Measurements from ENCODE around the gene NCR1.

NCR1 gene

GRCh38 chr19:54871696-54872095, 34.3 kb upstream of the NCR1 start:
- H3K23ac ChIP-seq (ENCODE audit: low read depth, low read length, poor library complexity) = no peak overlapping the region
- no peak overlapping the region for H2BK5ac ChIP-seq (ENCODE audit: low read length)
- no peak overlapping the region for H3K4ac ChIP-seq (ENCODE audit: low read length)
- WGBS, 2 donors (ENCODE audit: extremely low coverage in 2 of 2, insufficient read length in 2 of 2, insufficient replicate concordance in 1 of 2) = no CpG with 5 or more reads among the region's 3 CpGs
- no peak overlapping the region for H4K91ac ChIP-seq (ENCODE audit: low read depth, low read length, poor library complexity)
- no peak overlapping the region for H2BK120ac ChIP-seq (ENCODE audit: low read depth, low read length)
- no peak overlapping the region for H3K27ac ChIP-seq (replicated peaks; ENCODE audit: low read length)
- H3K36me3 ChIP-seq (replicated peaks in 1 of 2; ENCODE audit: control insufficient read depth in 2 of 2, insufficient read depth in 2 of 2, low read length in 2 of 2) = no peaks in the 10 kb centered on the region
- H3K18ac ChIP-seq (ENCODE audit: low read length) = no peak overlapping the region
- no peak overlapping the region for H4K8ac ChIP-seq (ENCODE audit: low read depth, low read length)
- no peak overlapping the region for H2AFZ ChIP-seq (ENCODE audit: low read length)
- no peaks in the 10 kb centered on the region for H3K79me1 ChIP-seq (ENCODE audit: low read depth, low read length)
- DNase-seq (ENCODE audit: low spot score) = no peak
- H3K4me2 ChIP-seq (ENCODE audit: insufficient read depth, low read length, poor library complexity, severe bottlenecking) = no peak overlapping the region
- H3K9ac ChIP-seq (ENCODE audit: low read depth, low read length, poor library complexity) = no peak overlapping the region
- no peak overlapping the region for H3K4me3 ChIP-seq (ENCODE audit: low read length in 2 of 2)
- H2AK5ac ChIP-seq (ENCODE audit: low read depth, low read length) = no peak overlapping the region
- H3K14ac ChIP-seq (ENCODE audit: low read length) = no peak overlapping the region
- no peak overlapping the region for H2BK12ac ChIP-seq (ENCODE audit: low read length)
- no peaks in the 10 kb centered on the region for H3K4me1 ChIP-seq (ENCODE audit: control insufficient read depth in 2 of 2, insufficient read depth in 1 of 2, low read depth in 1 of 2, low read length in 2 of 2)
- no peak overlapping the region for H2BK15ac ChIP-seq (ENCODE audit: low read length)
- peaks cover 0 to 2% of the 10 kb centered on the region in 2 donors for H3K9me3 ChIP-seq (replicated peaks in 1 of 2; ENCODE audit: control insufficient read depth in 2 of 2, insufficient read depth in 1 of 2, low read depth in 1 of 2, low read length in 2 of 2)
- H3K27me3 ChIP-seq (ENCODE audit: control insufficient read depth in 3 of 3, insufficient read depth in 3 of 3, low read depth in 1 of 3, low read length in 3 of 3) = no peaks in the 10 kb centered on the region

GRCh38 chr19:54873990-54874389, 32.0 kb upstream of the NCR1 start, which contains the start of gene FCAR:
FCAR (plus strand) TSS chr19:54874235; CDS start chr19:54874290, 55 bp downstream.
- H3K36me3 ChIP-seq (replicated peaks in 1 of 2; ENCODE audit: control insufficient read depth in 2 of 2, insufficient read depth in 2 of 2, low read length in 2 of 2) = no peaks in the 10 kb centered on the region
- no peaks in the 10 kb centered on the region for H3K4me1 ChIP-seq (ENCODE audit: control insufficient read depth in 2 of 2, insufficient read depth in 1 of 2, low read depth in 1 of 2, low read length in 2 of 2)
- no peak within 1 kb of the TSS for H4K91ac ChIP-seq (ENCODE audit: low read depth, low read length, poor library complexity)
- H2BK15ac ChIP-seq (ENCODE audit: low read length) = no peak within 1 kb of the TSS
- no peak within 1 kb of the TSS for H3K4me3 ChIP-seq (ENCODE audit: low read length in 2 of 2)
- no peak within 1 kb of the TSS for H3K9ac ChIP-seq (ENCODE audit: low read depth, low read length, poor library complexity)
- no peak within 1 kb of the TSS for H2BK120ac ChIP-seq (ENCODE audit: low read depth, low read length)
- no peak within 1 kb of the TSS for H3K4ac ChIP-seq (ENCODE audit: low read length)
- H4K8ac ChIP-seq (ENCODE audit: low read depth, low read length) = no peak within 1 kb of the TSS
- no peak within 1 kb of the TSS for H2BK12ac ChIP-seq (ENCODE audit: low read length)
- no peak within 1 kb of the TSS for H2AFZ ChIP-seq (ENCODE audit: low read length)
- H3K27me3 ChIP-seq (ENCODE audit: control insufficient read depth in 3 of 3, insufficient read depth in 3 of 3, low read depth in 1 of 3, low read length in 3 of 3) = no peaks in the 10 kb centered on the region
- H3K23ac ChIP-seq (ENCODE audit: low read depth, low read length, poor library complexity) = no peak within 1 kb of the TSS
- no CpG with 5 or more reads among the region's 8 CpGs for WGBS, 2 donors (ENCODE audit: extremely low coverage in 2 of 2, insufficient read length in 2 of 2, insufficient replicate concordance in 1 of 2)
- no peaks in the 10 kb centered on the region for H3K79me1 ChIP-seq (ENCODE audit: low read depth, low read length)
- H3K9me3 ChIP-seq (replicated peaks in 1 of 2; ENCODE audit: control insufficient read depth in 2 of 2, insufficient read depth in 1 of 2, low read depth in 1 of 2, low read length in 2 of 2) = no peaks in the 10 kb centered on the region
- H2AK5ac ChIP-seq (ENCODE audit: low read depth, low read length) = no peak within 1 kb of the TSS
- DNase-seq (ENCODE audit: low spot score) = no peak
- no peak within 1 kb of the TSS for H2BK5ac ChIP-seq (ENCODE audit: low read length)
- H3K14ac ChIP-seq (ENCODE audit: low read length) = no peak within 1 kb of the TSS
- H3K27ac ChIP-seq (replicated peaks; ENCODE audit: low read length) = no peak within 1 kb of the TSS
- no peak within 1 kb of the TSS for H3K18ac ChIP-seq (ENCODE audit: low read length)
- no peak within 1 kb of the TSS for H3K4me2 ChIP-seq (ENCODE audit: insufficient read depth, low read length, poor library complexity, severe bottlenecking)

GRCh38 chr19:54875506-54875905, 30.4 kb upstream of the NCR1 start:
- no CpG with 5 or more reads among the region's 2 CpGs for WGBS, 2 donors (ENCODE audit: extremely low coverage in 2 of 2, insufficient read length in 2 of 2, insufficient replicate concordance in 1 of 2)
- Histone ChIP-seq H3K4ac (ENCODE audit: low read length) (no peak overlapping the region), H3K14ac (ENCODE audit: low read length) (no peak overlapping the region), H2AK5ac (ENCODE audit: low read depth, low read length) (no peak overlapping the region), H4K8ac (ENCODE audit: low read depth, low read length) (no peak overlapping the region), H3K4me1 (ENCODE audit: control insufficient read depth in 2 of 2, insufficient read depth in 1 of 2, low read depth in 1 of 2, low read length in 2 of 2) (no peaks in the 10 kb centered on the region), H3K23ac (ENCODE audit: low read depth, low read length, poor library complexity) (no peak overlapping the region), H3K18ac (ENCODE audit: low read length) (no peak overlapping the region), H3K27me3 (ENCODE audit: control insufficient read depth in 3 of 3, insufficient read depth in 3 of 3, low read depth in 1 of 3, low read length in 3 of 3) (no peaks in the 10 kb centered on the region), H3K36me3 (replicated peaks in 1 of 2; ENCODE audit: control insufficient read depth in 2 of 2, insufficient read depth in 2 of 2, low read length in 2 of 2) (no peaks in the 10 kb centered on the region), H4K91ac (ENCODE audit: low read depth, low read length, poor library complexity) (no peak overlapping the region), H3K9me3 (replicated peaks in 1 of 2; ENCODE audit: control insufficient read depth in 2 of 2, insufficient read depth in 1 of 2, low read depth in 1 of 2, low read length in 2 of 2) (no peaks in the 10 kb centered on the region), H2BK120ac (ENCODE audit: low read depth, low read length) (no peak overlapping the region), H2BK12ac (ENCODE audit: low read length) (no peak overlapping the region), H2BK5ac (ENCODE audit: low read length) (no peak overlapping the region), H3K27ac (replicated peaks; ENCODE audit: low read length) (no peak overlapping the region), H2AFZ (ENCODE audit: low read length) (no peak overlapping the region), H2BK15ac (ENCODE audit: low read length) (no peak overlapping the region), H3K9ac (ENCODE audit: low read depth, low read length, poor library complexity) (no peak overlapping the region), H3K4me3 (ENCODE audit: low read length in 2 of 2) (no peak overlapping the region), H3K4me2 (ENCODE audit: insufficient read depth, low read length, poor library complexity, severe bottlenecking) (no peak overlapping the region), H3K79me1 (ENCODE audit: low read depth, low read length) (no peaks in the 10 kb centered on the region)
- no peak for DNase-seq (ENCODE audit: low spot score)

- H4K8ac ChIP-seq (ENCODE audit: low read depth, low read length) = no peak overlapping the region
- peaks cover 0 to 7% (median 2%) of the 10 kb centered on the region in 3 experiments for H3K27me3 ChIP-seq (ENCODE audit: control insufficient read depth in 3 of 3, insufficient read depth in 3 of 3, low read depth in 1 of 3, low read length in 3 of 3)
- H3K18ac ChIP-seq (ENCODE audit: low read length) = no peak overlapping the region
- no peak overlapping the region for H3K9ac ChIP-seq (ENCODE audit: low read depth, low read length, poor library complexity)
- no peaks in the 10 kb centered on the region for H3K36me3 ChIP-seq (replicated peaks in 1 of 2; ENCODE audit: control insufficient read depth in 2 of 2, insufficient read depth in 2 of 2, low read length in 2 of 2)
- H3K23ac ChIP-seq (ENCODE audit: low read depth, low read length, poor library complexity) = no peak overlapping the region
- whole genome bisulfite sequencing, 2 donors (ENCODE audit: extremely low coverage in 2 of 2, insufficient read length in 2 of 2, insufficient replicate concordance in 1 of 2) = no CpG with 5 or more reads among the region's 3 CpGs
- no peak overlapping the region for H3K4me2 ChIP-seq (ENCODE audit: insufficient read depth, low read length, poor library complexity, severe bottlenecking)
- H2AK5ac ChIP-seq (ENCODE audit: low read depth, low read length) = no peak overlapping the region
- H2BK5ac ChIP-seq (ENCODE audit: low read length) = no peak overlapping the region
- no peaks in the 10 kb centered on the region for H3K9me3 ChIP-seq (replicated peaks in 1 of 2; ENCODE audit: control insufficient read depth in 2 of 2, insufficient read depth in 1 of 2, low read depth in 1 of 2, low read length in 2 of 2)
- no peak overlapping the region for H2AFZ ChIP-seq (ENCODE audit: low read length)
- H3K14ac ChIP-seq (ENCODE audit: low read length) = no peak overlapping the region
- no peak overlapping the region for H2BK12ac ChIP-seq (ENCODE audit: low read length)
- H4K91ac ChIP-seq (ENCODE audit: low read depth, low read length, poor library complexity) = no peak overlapping the region
- no peak for DNase-seq (ENCODE audit: low spot score)
- H2BK120ac ChIP-seq (ENCODE audit: low read depth, low read length) = no peak overlapping the region
- H3K79me1 ChIP-seq (ENCODE audit: low read depth, low read length) = no peaks in the 10 kb centered on the region
- H3K27ac ChIP-seq (replicated peaks; ENCODE audit: low read length) = no peak overlapping the region
- no peaks in the 10 kb centered on the region for H3K4me1 ChIP-seq (ENCODE audit: control insufficient read depth in 2 of 2, insufficient read depth in 1 of 2, low read depth in 1 of 2, low read length in 2 of 2)
- no peak overlapping the region for H3K4me3 ChIP-seq (ENCODE audit: low read length in 2 of 2)
- H2BK15ac ChIP-seq (ENCODE audit: low read length) = no peak overlapping the region
- no peak overlapping the region for H3K4ac ChIP-seq (ENCODE audit: low read length)
These were observed 28.5 kb upstream of the NCR1 start for GRCh38 chr19:54877471-54877870.

Measured in neuronal stem cell (in vitro differentiated cells).